ENCODE measurements around the gene KLK2.

KLK2 gene

DNA sequence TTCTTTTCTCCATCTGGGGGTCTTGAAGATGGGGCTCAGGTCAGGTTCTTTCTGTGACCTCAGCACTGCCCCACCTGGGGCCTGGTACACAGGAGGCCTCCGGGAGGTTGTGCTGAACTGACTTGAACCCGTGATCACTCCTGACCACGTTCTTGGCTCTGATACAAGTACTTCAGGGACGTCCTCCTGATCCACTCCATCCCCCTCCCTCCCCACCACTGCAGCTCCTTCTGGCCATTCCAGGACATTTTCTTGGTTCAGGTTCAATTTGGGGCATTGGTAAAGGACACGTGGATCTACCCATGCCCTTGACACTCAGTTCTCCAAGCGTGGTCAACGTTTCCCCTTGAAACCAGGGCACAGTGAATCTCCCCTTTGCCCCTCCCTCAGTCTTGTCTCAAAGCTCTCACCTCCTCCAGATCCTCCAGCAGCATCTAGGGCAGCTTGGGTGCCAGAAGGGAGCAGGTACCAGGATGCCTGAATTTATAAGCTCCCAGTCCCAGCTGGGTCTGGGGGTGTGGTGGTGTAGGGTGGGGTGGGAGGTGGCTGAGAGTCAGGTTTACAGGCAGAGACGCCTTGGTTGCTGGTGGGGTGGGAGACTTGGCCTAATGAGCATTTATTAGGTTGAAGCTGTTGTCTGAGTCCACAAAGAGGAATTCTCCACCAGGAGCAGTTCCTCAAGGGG is 40.0 kb upstream of the KLK2 start, which contains the start of gene KLK15:
Gene KLK15, minus strand, starts transcription at position 458 of the 685 bp plus-strand sequence. CDS start 2,082 bp downstream, outside the sequence.
- TF ChIP-seq, protein P1, sequence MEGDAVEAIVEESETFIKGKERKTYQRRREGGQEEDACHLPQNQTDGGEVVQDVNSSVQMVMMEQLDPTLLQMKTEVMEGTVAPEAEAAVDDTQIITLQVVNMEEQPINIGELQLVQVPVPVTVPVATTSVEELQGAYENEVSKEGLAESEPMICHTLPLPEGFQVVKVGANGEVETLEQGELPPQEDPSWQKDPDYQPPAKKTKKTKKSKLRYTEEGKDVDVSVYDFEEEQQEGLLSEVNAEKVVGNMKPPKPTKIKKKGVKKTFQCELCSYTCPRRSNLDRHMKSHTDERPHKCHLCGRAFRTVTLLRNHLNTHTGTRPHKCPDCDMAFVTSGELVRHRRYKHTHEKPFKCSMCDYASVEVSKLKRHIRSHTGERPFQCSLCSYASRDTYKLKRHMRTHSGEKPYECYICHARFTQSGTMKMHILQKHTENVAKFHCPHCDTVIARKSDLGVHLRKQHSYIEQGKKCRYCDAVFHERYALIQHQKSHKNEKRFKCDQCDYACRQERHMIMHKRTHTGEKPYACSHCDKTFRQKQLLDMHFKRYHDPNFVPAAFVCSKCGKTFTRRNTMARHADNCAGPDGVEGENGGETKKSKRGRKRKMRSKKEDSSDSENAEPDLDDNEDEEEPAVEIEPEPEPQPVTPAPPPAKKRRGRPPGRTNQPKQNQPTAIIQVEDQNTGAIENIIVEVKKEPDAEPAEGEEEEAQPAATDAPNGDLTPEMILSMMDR (IDR thresholded peaks at IDR 0.05; ENCODE audit: borderline replicate concordance, insufficient read depth, low read depth, low read length): no peak
- H3K4me3 ChIP-seq (ENCODE audit: low read depth, low read length): no peak within 1 kb of the TSS

DNA sequence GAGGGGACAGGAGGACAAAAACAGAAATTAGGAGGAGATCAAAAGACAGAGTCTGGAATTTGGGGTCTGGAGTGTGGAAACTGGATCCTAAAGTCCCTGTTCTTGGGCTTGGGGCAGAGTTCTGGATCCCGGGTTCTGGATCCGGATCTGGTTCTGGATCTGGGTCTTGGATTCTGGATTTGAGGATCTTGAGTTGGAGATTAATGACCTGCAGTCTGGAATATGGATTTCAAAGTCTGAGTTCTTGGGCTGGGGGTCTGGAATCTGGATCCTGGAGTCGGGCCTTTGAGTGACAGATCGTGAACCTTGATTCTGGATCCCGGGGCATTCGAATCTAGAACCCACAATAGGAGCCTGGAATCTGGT is 39.5 kb upstream of the KLK2 start:
- H3K4me3 ChIP-seq (ENCODE audit: low read depth, low read length): no peak overlapping the region
- TF ChIP-seq, protein P1 (IDR thresholded peaks at IDR 0.05; ENCODE audit: borderline replicate concordance, insufficient read depth, low read depth, low read length): no peak

DNA sequence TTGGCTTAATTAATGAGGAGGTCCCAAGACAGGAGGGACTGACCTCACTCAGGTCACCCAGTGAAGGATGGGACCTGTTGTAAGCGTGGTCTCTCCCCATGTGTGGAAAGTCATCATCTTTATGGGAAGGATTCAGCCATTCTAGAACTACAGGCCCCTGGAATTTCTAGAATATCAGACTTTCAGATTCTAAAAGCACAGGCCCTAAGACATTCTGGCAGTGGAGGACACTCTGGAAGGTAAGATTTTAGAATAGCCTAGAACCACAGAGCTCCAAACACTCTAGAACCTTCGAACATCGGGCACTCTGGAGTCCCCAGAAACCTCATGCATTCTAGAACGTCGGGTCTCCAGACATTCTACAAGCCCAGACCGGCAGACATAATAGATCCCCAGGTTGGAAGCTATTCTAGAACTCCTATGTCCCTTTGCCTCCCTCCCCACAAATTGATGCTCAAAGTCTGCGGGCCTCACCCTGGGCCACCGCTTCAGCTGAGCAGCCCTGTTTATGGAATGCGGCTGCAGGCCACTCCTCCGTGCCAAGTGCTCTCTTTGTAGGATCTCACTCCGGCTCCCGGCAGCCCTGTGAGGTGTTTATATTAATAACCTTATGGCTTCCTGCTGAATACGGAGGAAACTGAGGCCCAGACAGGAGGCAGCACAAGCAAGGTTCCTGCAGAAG is 38.0 kb upstream of the KLK2 start:
- TF ChIP-seq, protein P1 (IDR thresholded peaks at IDR 0.05; ENCODE audit: borderline replicate concordance, insufficient read depth, low read depth, low read length): no peak

DNA sequence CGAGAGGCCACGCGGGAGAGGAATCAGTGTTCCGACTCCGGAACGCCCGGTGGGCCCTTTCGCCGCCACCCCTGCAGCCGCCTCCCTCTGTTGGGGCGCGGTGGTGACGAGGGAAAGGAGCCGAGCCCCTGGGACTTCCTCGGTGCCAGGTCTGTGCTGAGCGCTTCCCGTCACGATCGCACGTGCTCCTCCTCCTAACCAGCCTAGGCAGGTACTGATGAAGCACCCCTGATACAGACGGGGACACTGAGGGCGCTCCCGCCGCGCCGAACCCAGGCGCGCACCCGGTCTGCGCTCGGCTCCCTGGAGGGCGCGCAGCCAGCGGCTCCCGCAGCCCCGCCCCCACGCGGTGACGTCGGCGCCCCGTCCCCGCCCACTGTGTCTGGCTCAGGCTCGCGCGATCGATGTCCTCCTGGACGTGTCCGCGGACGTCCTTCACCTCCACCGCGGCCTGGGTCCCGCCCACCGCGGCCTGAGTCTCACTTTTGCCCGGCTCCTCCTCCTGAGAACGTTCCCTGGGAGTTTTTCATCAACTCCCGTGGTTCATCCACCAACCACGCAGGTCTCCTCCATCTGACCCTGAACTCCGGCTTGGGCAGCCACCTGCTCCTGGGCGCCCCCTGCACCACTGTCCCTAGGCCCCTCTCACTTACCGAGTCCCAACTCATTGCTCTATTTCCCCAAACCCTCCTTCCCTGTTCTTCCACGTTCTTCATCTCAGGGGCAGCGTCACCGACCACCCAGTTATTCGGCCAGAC is 37.3 kb upstream of the KLK2 start:
- peak overlapping the region; percentile 70 for H3K4me3 ChIP-seq (ENCODE audit: low read depth, low read length)
- TF ChIP-seq, protein P1 (IDR thresholded peaks at IDR 0.05; ENCODE audit: borderline replicate concordance, insufficient read depth, low read depth, low read length): no peak

More for the DNA sequence above, 38.0 kb upstream of the KLK2 start:
- H3K4me3 ChIP-seq (ENCODE audit: low read depth, low read length): peak overlapping the region; percentile 70

DNA sequence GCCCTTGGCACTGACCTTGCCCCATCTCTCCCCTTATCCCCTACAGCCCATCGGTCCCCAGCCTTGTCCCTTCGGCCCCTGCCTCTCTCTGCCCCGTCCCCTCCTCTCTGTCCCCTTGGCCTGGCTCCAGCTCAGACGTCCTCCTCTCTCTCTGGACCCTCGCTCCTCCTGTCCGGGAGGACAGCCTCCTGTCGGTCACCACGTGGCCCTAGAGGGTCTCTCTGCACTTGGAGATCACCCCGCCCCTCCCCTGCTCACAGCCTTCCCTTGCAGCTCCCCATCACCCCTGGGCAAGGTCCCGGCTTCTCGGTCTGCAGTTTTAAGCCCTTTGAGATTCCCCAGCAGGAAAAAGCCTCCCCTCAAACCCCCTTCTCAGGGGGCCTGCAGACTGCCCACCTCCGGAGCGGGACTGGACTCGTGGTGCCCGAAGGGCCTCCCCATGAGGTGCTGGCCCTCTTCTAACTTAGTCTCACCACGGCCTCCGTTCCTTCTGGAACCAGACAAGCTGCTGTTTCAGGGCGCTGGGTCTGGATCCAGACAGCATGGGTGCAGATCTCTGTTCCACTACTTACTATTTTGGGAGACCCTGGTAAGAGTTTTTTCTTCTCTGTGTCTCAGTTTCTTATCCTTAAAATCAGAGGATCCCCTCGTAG is 36.6 kb upstream of the KLK2 start:
- TF ChIP-seq, protein P1 (IDR thresholded peaks at IDR 0.05; ENCODE audit: borderline replicate concordance, insufficient read depth, low read depth, low read length): no peak
- H3K4me3 ChIP-seq (ENCODE audit: low read depth, low read length): peak overlapping the region; percentile 70

DNA sequence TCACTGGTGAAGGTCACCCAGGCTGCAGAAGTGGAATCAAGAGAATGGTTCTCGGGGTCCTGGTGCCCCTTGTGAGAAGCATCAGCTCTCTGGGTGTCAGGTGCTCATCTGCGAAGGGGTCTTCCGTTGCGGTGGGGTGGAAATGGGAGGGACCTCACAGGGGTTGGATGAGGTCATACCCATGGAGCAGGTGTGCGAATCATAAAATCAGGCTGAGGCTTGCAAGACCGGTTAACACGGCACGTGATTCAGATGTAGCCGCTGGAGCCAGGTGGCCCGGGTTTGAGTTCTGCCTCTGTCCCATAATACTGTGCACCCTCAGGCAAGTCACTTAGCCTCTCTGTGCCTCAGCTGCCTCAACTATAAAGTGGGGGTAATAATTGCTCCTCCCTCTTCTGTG is 35.9 kb upstream of the KLK2 start:
- TF ChIP-seq, protein P1 (IDR thresholded peaks at IDR 0.05; ENCODE audit: borderline replicate concordance, insufficient read depth, low read depth, low read length): no peak
- no peak overlapping the region for H3K4me3 ChIP-seq (ENCODE audit: low read depth, low read length)

Measured in GM12875 (cell line).